Tongue (tissue), 2 donors: ENCODE results near the gene SLC12A7. TPM values are rescaled to one million over a fixed set of nuclear protein-coding genes. Genes with fewer than 3 reads are reported as not detected.

Experiments
- DNase-seq: peaks from one replicate; pipeline ENCODE4 v3.0.0-alpha.2; 2015
- total RNA-seq: library from RNA; depleted of rRNA; stranded (reverse); fragments of >200 nt; gene quantifications from one replicate; pipeline ENCODE4 v1.2.3, GENCODE V29; 2014

SLC12A7 gene
- total RNA-seq, 1 donor from 2014 or later, result 25.2 TPM

DNA sequence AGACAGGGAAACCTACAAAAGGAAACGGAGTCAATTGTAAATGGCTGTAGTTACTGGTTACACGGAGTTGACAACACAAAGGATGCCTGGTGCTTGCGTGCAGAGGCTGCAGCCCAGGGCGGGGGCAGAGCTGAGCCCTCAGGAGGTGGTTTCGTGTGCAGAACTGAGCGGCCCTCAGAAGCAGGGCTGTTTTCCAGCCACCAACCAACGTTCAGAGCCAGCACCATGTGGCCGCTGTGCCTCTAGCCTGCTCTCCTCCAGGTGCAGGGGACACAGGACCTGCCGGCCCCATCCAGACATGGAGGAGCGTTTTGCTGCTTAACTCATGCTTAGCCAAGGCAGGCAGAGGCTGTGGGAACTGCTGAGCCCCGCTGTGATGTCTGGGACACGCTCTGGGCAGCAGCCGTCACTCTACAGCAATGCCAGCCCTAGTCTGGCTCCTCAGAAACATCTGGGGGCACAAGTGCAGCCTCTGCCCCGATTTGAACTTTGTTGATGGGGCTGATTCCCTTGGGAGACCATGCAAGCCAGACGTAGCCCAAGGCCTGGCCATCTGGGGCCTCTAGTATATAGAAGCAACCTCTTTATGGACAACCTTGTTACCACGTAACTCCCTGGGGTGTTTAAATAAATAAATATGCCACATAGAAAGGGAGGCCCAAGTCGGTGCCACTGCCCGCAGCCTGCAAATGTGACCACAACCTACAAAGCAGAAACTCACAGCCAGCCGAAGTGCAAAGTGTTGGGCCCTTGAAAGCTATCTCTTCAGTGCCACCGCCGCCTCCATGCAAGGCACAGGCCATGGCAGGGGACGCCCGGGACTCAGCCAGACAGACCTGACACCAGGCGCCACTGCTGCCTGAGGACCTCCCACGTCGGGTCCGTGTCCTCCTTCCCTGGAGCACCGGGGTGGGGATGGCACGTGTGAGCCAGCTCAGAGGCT, 61.2 kb downstream of the SLC12A7 start:
- peak; percentile 53 for DNase-seq

DNA sequence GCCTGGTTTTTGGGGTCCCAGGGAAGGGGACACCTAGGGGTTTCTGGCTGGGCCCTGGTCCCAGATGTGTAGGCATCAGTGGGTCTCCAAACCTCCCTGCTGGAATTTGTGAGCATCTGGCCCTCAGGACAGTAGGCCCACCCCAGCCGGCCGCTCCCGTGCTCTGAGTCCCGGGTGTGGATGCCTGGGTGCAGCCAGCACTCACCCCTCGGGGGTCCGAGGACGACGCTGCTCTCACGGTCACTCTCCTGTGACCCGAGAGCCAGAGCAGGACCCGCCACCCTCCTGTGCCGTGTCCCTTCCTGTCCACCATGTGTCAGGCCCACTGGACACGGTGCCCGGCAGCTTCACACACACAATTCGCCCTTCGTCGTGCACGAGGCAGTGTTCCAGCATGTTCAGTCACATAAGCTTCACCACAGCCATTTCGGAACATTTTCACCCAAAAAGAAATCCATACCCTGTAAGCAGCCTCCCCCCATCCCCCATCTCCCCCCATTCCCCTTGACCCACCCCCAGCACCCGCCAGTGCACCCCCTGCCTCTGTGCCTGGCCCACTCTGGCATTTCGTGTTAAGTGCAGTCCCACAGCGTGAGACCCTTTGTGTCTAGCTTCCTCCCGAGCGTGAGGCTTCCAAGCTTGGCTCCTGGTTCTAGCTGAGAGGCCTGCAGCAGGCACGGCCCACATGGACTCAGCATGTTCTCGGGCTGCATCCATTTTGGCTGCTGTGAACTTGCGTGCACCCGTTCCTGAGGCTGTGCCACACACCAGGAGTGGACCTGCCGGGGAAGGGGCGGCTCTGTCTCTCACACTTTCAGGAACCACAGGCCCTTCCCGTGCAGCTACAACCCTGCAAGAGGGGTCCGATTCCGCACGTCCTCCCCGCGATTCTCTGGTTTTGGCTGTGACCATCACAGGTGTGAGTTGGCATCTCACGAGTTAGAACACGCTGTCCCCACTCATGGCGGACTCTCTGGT, 62.7 kb downstream of the SLC12A7 start:
- no peak for DNase-seq

DNA sequence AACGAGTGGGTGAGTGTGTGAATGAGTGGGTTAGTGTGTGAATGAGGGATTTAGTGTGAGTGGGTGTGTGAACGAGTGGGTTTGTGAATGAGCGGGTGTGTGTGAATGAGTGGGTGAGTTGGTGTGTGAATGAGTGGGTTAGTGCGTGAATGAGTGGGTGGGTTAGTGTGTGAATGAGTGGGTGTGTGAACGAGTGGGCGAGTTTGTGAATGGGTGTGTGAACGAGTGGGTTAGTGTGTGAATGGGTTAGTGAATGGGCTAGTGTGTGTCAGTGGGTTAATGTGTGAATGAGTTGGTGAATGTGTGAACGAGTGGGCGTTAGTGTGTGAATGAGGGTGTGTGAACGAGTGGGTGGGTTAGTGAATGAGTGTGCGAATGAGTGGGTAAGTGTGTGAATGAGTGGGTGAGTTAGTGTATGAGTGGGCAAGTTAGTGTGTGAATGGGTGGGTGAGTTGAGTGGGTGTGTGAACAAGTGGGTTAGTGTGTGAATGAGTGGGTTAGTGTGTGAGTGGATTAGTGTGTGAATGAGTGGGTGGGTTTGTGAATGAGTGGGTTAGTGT, 63.6 kb downstream of the SLC12A7 start:
- no peak for DNase-seq

DNA sequence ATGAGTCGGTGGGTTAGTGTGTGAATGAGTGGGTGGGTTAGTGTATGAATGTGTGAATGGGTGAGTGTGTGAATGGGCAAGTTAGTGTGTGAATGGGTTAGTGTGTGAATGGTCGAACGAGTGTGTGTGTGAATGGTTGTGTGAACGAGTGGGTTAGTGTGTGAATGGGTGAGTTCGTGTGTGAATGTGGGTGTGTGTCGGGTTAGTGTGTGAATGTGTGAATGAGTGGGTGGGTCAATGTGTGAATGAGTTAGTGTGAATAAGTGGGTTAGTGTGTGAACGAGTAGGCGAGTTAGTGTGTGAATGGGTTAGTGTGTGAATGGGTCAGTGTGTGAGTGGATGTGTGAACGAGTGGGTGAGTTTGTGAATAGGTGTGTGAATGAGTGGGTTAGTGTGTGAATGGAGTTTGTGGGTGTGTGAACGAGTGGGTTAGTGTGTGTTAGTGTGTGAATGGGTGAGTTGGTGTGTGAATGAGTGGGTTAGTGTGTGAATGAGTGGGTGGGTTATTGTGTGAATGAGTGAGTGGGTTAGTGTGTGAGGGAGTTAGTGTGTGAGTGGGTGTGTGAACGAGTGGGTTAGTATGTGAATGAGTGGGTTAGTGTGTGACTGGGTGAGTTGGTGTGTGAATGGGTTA, 64.4 kb downstream of the SLC12A7 start:
- no peak for DNase-seq

DNA sequence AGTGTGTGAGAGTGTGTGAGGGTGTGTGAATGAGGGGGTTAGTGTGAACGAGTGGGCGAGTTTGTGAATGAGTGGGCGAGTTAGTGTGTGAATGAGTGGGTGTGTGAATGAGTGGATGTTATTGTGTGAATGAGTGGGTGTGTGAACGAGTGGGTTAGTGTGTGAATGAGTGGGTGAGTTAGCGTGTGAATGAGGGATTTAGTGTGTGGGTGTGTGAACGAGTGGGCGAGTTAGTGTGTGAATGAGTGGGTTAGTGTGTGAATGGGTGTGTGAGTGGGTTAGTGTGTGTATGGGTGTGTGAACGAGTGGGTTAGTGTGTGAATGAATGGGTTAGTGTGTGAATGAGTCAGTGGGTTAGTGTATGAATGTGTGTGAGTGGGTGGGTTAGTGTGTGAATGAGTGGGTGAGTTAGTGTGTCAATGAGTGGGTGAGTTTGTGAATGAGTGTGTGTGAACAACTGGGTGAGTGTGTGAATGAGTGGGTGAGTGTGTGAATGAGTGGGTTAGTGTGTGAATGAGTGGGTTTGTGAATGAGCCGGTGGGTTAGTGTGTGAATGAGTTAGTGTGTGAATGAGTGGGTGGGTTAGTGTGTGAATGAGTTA, 65.8 kb downstream of the SLC12A7 start:
- DNase-seq, result no peak

DNA sequence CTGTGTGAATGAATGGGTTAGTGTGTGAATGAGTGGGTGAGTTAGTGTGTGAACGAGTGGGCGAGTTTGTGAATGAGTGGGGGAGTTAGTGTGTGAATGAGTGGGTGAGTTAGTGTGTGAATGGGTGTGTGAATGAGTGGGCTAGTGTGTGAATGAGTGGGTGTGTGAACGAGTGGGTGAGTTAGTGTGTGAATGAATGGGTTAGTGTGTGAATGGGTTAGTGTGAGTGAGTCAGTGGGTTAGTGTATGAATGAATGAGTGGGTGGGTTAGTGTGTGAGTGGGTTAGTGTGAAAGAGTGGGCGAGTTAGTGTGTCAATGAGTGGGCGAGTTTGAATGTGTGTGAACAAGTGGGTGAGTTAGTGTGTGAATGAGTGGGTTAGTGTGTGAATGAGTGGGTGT, 67.7 kb downstream of the SLC12A7 start:
- DNase-seq, result no peak

DNA sequence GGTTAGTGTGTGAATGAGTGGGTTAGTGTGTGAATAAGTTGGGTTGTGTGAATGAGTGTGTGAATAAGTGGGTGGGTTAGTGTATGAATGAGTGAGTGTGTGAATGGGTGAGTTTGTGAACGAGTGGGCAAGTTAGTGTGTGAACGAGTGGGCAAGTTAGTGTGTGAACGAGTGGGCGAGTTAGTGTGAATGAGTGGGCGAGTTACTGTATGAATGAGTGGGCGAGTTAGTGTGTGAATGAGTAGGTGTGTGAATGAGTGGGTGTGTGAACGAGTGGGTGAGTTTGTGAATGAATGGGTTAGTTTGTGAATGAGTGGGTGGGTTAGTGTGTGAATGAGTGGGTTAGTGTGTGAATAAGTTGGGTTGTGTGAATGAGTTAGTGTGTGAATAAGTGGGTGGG, 68.5 kb downstream of the SLC12A7 start:
- no peak for DNase-seq

DNA sequence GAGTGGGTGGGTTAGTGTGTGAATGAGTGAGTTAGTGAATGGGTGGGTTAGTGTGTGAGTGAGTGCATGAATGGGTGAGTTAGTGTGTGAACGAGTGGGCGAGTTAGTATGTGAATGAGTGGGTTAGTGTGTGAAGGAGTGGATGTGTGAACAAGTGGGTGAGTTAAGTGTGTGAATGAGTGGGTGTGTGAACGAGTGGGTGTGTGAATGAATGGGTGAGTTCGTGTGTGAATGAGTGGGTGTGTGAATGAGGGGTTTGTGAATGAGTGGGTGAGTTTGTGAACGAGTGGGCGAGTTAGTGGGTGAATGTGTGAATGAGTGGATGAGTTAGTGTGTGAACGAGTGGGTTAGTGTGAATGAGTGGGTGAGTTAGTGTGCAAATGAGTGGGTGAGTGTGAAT, 69.2 kb downstream of the SLC12A7 start:
- DNase-seq, result no peak

DNA sequence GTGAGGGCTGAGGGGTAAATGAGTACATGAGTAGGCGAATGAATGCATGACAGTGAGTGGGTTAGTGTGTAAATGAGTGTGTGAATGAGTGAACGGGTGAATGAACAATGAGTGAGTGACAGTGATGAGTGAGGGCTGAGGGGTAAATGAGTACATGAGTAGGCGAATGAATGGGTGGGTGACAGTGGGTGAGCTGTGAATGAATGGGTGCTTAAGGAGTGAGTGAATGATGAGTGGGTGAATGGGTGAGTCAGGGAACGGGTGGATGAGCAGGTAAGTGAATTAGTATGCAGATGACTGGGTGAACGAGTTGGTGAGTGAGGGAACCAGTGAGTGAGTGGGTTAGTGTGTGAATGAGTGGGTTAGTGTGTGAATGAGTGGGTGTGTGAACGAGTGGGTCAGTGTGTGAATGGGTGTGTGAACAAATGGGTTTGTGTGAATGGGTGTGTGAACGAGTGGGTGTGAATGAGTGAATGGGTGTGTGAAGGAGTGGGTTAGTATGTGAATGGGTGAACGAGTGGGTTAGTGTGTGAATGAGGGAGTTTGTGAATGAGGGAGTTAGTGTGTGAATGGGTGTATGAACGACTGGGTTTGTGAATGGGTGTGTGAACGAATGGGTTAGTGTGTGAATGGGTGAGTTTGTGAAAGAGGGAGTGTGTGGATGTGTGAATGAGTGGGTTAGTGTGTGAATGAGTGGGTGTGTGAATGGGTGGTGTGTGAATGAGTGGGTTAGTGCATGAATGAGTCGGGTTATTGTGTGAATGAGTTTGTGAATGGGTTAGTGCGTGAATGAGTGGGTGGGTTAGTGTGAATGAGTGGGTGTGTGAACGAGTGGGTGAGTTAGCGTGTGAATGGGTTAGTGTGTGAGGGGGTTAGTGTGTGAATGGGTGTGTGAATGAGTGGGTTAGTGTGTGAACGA, 70.4 kb downstream of the SLC12A7 start:
- DNase-seq, result no peak

DNA sequence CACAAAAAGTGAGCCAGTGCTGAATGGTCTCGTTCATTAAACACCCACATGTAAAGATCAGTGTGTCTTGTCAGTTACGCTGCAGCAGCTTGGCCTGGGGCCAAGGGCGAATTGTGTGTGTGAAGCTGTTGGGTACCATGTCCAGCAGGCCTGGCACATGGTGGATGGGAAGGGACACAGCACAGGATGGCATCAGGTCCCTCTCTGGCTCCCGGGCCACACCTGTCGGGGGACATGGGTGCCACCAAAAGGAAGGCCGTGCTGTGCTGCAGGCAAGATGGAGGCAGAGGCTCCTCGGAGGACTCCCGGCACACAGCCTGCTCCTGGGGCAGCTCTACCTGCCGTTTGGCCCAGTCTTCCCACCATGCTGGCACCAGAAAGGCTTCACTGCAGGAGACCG, 71.3 kb downstream of the SLC12A7 start:
- DNase-seq, result no peak

DNA sequence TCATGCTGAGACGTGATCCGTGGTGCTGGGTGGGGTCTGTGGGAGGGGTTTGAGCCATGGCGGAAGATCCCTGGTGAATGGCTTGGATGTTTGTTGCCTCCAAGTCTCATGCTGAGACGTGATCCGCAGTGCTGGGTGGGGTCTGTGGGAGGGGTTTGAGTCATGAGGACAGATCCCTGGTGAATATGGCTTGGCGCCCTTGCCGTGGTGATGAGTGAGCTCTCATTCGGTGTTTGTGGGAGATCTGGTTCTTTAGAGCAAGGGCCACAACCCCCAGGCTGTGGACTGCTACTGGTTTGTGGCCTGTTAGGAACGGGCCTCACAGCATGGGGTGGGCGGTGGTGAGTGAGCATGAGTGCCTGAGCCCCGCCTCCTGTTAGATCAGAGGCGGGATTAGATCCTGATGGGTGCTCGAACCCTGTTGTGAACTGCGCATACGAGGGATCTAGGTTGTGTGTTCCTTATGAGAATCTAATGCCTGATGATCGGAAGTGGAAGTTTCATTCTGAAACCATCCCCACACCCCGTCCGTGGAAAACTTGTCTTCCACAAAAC, 72.1 kb downstream of the SLC12A7 start:
- no peak for DNase-seq

DNA sequence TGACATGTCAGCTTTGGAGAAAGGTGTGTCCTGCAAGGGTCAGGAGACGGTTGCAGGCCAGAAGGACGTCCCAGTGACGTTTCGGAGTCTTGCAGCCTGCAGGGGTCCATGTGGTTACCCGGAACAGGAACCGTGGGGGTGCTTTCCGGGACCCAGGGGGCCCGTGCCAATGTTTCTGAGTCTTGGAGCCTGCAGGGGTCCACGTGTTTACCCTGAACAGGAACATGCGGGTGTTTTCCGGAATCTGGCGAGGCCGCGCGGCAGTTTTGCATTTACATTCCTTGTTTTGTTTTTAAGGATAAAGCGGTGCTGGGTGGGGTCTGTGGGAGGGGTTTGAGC, 72.7 kb downstream of the SLC12A7 start:
- no peak for DNase-seq

DNA sequence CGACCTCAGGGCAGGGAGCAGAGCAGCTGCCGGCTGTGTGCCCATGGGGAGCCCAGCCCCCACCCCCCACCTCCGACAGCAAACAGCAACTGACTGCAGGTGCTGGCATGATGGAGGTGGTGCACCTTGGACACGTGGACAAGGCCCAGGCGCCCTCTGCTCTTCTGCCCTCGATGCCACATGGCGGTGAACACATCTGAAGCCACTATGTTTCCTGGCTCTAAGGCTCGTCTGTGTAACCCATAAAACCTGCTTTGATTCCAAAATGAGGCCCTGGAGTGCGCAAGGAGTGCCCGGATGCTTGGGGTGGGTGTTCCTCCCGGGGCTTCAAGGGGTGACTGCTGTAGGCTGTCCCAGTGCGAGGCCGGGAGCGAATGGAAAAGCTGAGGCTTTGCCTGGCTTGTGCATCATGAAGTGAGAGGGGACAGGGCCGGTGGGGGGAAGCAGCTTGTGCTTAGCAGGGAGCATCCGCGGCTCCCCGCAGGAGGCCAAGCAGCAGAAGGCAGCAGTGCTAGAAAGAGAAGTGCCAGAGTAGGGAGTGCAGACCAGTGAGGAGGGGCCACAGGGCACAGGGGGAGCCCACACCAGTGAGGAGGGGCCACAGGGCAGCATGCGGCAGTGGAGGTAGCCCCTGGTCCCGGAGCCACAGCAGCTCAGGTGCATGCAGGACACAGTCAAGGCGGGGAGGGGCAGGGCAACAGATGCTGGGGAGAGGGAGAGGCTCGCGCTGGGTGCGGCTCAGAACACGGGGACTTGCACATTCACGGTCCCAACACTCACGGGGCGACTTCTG, 73.2 kb downstream of the SLC12A7 start:
- no peak for DNase-seq

DNA sequence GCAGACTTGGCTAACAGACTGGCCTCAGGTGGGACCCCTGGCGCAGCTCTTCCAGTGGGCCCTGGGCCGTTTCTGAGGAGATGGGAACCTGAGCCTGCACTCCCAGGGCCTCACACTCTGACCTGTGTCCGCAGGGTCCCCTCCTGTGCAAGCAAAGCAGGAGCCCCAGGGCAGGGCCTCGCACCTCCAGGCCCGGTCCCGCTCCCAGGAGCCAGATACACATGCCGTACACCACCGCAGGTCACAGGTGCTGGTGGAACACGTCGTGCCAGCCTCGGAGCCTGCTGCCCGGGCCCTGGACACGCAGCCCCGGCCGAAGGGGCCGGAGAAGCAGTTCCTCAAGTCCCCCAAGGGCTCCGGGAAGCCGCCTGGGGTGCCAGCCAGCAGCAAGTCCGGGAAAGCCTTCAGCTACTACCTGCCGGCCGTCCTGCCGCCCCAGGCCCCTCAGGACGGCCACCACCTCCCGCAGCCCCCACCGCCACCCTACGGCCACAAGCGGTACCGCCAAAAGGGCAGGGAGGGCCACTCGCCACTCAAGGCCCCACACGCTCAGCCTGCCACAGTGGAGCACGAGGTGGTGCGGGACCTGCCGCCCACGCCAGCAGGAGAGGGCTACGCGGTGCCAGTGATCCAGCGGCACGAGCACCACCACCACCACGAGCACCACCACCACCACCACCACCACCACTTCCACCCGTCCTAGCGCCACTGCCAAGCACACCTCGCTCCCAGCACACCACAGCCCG, 74.0 kb downstream of the SLC12A7 start:
- DNase-seq, result no peak

DNA sequence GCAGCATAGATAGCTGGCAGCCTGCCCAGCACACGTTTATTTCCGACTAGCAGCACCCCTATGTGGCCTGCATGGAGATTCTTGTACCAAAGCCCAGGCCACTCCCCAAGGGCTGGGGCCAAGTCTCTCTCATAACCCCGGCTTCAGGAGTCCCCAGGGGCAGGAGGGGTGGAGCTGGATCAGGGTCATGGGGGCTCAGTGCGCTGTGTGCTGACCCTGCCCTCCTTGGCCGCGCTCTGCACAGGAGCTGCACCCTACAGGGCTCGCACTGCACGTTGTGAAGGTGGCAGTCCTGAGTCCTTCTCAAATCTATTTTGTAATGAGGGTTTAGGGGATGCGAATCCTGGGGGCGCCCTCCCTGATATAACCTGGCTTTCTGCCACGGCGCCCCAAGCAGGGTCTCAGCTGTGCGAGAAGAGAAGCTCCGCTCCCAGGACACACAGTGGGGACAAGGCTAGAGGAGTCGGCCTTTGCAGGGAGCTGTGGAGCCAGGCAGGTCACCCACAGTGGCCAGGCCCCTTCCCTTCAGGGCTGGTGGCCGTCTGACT, 74.7 kb downstream of the SLC12A7 start:
- DNase-seq, result no peak

DNA sequence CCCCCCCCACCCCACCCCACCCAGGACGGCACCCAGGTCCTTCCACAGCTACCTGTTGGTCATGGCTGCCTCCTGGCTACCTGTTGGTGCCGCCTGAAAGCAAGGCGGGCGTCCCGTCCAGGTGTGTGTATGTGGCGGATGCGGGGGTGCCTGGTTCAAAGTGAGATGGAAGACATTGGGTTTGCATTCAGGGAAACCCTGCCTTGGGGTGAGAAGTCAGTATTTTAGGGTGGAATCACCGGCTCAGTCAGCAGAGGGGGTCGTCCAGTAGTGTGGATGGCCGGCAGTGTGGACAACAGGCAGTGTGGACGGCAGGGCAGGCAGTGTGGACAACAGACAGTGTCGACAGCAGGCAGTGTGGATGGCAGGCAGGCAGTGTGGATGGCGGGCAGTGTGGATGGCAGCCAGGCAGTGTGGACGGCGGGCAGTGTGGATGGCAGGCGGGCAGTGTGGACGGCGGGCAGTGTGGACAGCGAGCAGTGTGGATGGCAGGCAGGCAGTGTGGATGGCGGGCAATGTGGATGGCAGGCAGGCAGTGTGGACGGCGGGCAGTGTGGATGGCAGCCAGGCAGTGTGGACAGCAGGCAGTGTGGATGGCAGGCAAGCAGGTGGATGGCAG, 75.2 kb downstream of the SLC12A7 start:
- DNase-seq, result no peak

DNA sequence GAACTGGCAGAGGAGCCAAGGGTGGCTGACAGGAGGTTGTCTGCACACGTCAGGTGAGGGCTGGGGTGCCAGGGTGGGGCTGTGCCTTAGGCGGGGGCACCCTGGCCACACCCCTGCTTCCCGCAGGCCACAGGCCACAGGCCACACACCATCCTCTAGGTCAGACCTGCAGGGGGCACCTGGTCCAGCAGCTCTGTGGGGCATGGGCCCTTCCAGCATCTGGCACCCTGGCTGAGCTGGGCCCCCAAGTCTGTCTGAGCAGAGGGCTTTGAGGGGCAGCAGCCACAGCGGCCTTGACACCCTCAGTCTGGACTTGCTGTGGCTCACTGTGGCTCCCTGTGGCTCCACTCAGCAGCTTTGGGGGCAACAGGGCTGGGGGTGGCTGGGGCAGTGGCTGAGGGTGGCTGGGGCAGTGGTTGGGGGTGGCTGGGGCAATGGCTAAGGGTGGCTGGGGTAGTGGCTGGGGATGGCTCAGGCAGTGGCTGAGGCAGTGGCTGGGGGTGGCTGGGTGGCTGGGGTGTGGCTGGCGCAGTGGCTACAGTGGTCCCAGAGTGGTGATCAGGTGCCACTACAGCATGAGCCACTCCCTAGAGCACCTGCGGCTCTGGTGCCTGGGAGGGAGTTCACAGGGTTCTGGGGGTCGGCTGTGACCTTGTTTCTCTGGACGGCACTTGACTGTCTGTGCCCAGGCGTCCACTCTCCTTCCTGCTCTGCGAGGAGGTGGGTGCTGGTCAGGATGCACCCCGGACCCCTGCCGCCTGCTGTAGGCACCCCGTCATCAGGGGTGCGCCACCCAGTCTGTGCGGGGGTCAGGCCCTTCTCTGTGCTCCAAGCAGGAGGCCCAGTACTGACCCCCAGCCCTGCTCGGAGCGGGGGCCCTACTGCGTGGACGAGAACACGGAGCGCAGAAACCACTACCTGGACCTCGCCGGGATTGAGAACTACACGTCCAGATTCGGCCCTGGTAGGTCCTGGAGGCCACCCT, 76.2 kb downstream of the SLC12A7 start:
- DNase-seq, result no peak
